Effector memory CD4-positive, alpha-beta T cell (primary cell): ENCODE measurements around the gene WWC2.

Experiments used
- DNase-seq, 3 donors: peaks; one replicate each; pipeline ENCODE4 v3.0.0-alpha.2; 2020
- H3K27ac ChIP-seq: 2 replicates; pipeline ENCODE4 v1.7.0; 2013; ENCODE audit warnings: mild to moderate bottlenecking, low read length, moderate library complexity; ENCODE audit not compliant: insufficient read depth, poor library complexity, severe bottlenecking
- H3K27me3 ChIP-seq: replicated peaks from 2 replicates; pipeline ENCODE4 v1.7.0; 2013; ENCODE audit warnings: mild to moderate bottlenecking, low read length; ENCODE audit not compliant: insufficient read depth, control insufficient read depth, poor library complexity, severe bottlenecking
- H3K36me3 ChIP-seq: 2 replicates; pipeline ENCODE4 v1.7.0; 2013; ENCODE audit warnings: mild to moderate bottlenecking, low read length, moderate library complexity; ENCODE audit not compliant: control insufficient read depth, insufficient read depth
- H3K4me1 ChIP-seq: 2 replicates; pipeline ENCODE4 v1.7.0; 2013; ENCODE audit warnings: low read length, mild to moderate bottlenecking; ENCODE audit not compliant: control insufficient read depth, insufficient read depth, poor library complexity, severe bottlenecking
- H3K4me3 ChIP-seq: 2 replicates; pipeline ENCODE4 v1.7.0; 2013; ENCODE audit warnings: low read length, low read depth, mild to moderate bottlenecking; ENCODE audit not compliant: insufficient read depth, poor library complexity, severe bottlenecking
- H3K9me3 ChIP-seq: 2 replicates; pipeline ENCODE4 v1.7.0; 2013; ENCODE audit warnings: mild to moderate bottlenecking, low read length, moderate library complexity; ENCODE audit not compliant: control insufficient read depth

WWC2 gene

DNA sequence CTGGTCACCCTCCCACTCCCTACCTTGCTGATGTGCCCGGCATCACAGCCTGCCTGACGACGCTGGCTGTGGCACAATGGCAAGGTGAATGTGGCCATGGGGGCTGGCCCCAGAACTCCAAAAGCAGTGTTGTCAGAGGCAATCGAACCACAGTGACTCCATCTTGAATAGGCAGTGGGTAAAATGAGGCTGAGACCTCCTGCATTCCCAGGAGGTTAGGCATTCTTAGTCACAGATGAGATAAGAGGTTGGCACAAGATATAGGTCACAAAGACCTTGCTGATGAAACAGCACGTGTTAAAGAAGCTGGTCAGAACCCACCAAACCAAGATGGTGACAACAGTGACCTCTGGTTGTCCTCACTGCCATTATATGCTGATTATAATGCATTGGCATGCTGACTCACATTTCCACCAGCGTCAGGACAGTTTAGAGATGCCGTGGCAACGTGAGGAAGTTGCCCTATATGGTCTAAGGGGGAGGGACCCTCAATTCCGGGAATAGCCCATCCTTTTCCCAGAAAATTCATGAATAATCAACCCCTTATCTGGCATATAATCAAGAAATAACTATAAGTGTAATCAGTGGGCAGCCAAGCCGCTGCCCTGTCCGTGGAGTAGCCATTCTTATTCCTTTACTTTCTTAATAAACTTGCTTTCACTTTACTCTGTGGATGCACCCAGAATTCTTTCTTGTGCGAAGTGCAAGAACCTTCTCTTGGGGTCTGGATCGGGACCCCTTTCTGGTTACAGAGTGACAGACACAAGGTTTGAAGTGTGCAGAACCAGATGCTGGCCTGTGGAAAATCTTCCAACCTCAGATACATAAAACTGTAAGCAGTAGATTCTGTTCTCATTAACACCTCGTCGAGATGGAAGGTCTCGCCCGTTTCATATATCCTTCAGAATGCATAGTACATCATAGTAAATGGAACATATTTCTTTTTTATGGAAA, 249.9 kb downstream of the WWC2 start:
- no peaks in the 10 kb centered on the region for H3K27me3 ChIP-seq
- H3K4me3 ChIP-seq, result no peak overlapping the region
- no peaks in the 10 kb centered on the region for H3K9me3 ChIP-seq
- no peak for DNase-seq
- H3K4me1 ChIP-seq, result no peaks in the 10 kb centered on the region
- no peaks in the 10 kb centered on the region for H3K36me3 ChIP-seq
- no peak overlapping the region for H3K27ac ChIP-seq

DNA sequence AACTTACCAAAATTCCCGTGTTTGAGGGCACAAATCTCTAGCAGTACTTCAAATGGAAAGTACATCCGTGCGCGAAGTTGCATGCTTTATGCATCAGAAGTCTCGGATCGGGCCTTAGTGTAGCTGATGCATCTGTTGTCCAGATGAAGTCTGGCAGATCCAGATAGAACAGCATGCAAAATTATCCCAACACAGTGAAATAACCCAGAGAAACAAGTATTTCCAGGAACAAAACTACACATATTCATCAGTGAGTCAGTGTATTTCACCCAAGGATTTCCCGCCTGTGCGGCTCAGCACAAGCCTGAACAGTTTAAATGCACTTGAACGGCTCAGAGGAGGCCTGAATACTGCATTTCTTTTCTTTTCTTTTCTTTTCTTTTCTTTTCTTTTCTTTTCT, 250.6 kb downstream of the WWC2 start:
- no peak overlapping the region for H3K4me3 ChIP-seq
- H3K27ac ChIP-seq, result no peak overlapping the region
- H3K4me1 ChIP-seq, result no peaks in the 10 kb centered on the region

DNA sequence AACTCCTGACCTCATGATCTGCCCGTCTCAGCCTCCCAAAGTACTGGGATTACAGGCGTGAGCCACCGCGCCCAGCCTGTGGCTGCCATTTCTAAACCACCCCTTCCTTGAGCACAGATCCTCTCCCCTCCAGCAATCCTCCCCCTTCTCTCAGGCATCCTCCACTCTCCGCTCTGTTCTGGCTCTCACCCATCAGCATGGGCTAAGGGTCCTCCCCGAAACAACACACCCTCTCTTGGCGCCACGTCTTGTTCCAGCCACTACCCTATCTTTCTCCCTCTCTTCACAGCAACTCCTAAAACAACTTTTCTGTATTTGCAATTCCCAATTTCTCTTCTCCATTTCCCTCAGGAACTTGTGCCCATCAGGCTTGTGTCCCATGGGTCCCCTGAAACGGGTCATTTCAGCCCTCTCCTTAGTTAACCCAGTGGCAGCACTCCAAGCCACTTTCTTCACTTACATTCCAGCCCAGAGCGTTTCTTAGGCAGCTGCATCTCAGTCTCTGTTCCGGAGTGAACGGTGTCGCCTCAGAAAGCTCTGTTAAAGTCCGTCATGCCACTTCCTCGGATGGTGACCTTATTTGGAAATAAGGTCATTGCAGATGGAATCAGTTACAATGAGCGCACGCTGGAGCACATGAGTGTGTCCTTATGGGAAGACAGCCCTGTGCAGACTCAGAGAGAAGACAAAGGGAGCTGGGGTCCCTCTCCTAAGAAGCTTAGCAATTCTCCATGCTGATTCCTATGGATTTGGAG, 251.4 kb downstream of the WWC2 start:
- no peaks in the 10 kb centered on the region for H3K4me1 ChIP-seq
- H3K36me3 ChIP-seq, result no peaks in the 10 kb centered on the region
- H3K27me3 ChIP-seq, result no peaks in the 10 kb centered on the region
- H3K4me3 ChIP-seq, result no peak overlapping the region
- DNase-seq, result no peak
- H3K27ac ChIP-seq, result no peak overlapping the region
- H3K9me3 ChIP-seq, result no peaks in the 10 kb centered on the region

More for the DNA sequence above, 250.6 kb downstream of the WWC2 start:
- H3K9me3 ChIP-seq, result no peaks in the 10 kb centered on the region
- DNase-seq, result no peak
- no peaks in the 10 kb centered on the region for H3K36me3 ChIP-seq
- H3K27me3 ChIP-seq, result no peaks in the 10 kb centered on the region

DNA sequence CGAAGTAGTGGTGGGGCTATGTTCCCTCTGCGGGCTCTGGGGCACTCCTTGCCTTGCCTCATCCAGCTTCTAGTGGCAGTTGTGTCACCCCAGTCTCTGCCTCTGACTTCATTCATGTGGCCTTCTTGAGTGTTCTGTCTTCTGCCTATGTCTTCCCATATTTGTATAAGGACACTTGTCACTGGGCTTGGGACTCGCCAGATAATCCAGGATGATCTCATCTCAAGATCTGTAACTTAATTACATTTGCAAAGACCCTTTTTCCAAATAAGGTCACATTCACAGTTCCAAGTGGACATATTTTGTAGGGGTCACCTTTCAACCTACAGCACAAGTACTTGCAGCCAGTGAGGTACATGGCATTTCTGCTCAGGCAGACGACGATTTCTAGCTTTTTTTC, 253.5 kb downstream of the WWC2 start:
- Histone ChIP-seq H3K9me3 (no peaks in the 10 kb centered on the region), H3K4me1 (no peaks in the 10 kb centered on the region), H3K4me3 (no peak overlapping the region), H3K27ac (no peak overlapping the region), H3K27me3 (no peaks in the 10 kb centered on the region), H3K36me3 (no peaks in the 10 kb centered on the region)
- DNase-seq, result no peak

DNA sequence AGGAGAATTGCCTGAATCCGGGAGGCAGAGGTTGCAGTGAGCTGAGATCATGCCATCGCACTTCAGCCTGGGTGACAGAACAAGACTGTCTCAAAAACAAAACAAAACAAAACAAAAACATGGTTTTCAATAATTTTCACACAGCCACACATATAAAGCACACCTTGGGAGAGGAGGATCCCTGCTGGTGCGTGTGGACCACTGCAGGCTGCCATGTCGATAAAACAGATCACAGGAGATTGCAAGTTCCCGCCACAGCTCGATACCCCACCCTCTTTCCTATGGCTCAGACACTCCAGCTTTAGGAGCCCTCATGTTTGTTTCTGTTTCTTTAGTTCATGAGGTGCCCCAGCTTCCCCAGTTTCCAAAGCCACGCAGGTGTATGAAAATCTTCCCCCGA, 254.5 kb downstream of the WWC2 start:
- H3K27me3 ChIP-seq, result no peaks in the 10 kb centered on the region
- no peaks in the 10 kb centered on the region for H3K4me1 ChIP-seq
- DNase-seq, result no peak
- H3K9me3 ChIP-seq, result no peaks in the 10 kb centered on the region
- H3K36me3 ChIP-seq, result no peaks in the 10 kb centered on the region
- no peak overlapping the region for H3K27ac ChIP-seq
- no peak overlapping the region for H3K4me3 ChIP-seq

DNA sequence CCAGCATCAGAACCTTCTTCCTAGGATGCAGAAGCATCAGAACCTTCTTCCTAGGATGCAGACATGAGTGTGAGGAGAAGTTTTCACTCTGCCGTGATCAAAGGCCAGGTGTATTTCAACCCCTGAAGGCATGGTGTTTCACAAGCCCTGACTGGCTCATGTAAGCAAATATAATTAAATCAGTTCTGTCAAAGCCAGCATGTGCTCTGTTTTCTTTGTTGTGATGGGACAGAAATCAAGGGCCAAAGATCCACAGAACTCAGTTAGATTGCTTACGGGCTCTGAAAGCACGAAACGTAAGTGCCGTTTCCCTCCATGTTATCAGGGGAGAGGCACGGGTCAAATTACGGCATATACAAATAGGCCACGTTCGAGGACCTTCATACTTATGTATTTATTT, 255.2 kb downstream of the WWC2 start:
- Histone ChIP-seq H3K4me3 (no peak overlapping the region), H3K27ac (no peak overlapping the region), H3K4me1 (no peaks in the 10 kb centered on the region), H3K27me3 (no peaks in the 10 kb centered on the region), H3K9me3 (no peaks in the 10 kb centered on the region), H3K36me3 (no peaks in the 10 kb centered on the region)
- DNase-seq, result no peak

DNA sequence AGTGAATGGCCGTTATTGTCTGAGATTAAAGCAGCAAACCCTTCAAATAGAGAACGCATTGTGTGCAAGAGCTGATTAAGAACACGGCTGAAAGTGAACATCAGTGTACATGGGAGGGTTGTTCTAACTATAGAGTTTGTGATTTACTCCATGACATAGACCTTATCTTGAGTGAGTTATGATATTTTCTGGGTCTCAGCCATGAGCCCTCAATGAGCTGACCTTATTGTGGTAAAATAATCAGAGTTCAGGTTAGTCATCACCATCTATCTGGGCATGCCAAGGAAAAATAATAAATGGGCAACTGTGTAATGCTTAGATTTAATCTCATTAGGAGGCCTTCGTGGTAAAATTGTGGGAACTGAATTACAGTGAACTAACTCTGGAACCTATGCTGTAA, 256.3 kb downstream of the WWC2 start:
- no peaks in the 10 kb centered on the region for H3K9me3 ChIP-seq
- no peaks in the 10 kb centered on the region for H3K27me3 ChIP-seq
- H3K36me3 ChIP-seq, result no peaks in the 10 kb centered on the region
- no peaks in the 10 kb centered on the region for H3K4me1 ChIP-seq
- H3K4me3 ChIP-seq, result no peak overlapping the region
- no peak for DNase-seq
- H3K27ac ChIP-seq, result no peak overlapping the region

DNA sequence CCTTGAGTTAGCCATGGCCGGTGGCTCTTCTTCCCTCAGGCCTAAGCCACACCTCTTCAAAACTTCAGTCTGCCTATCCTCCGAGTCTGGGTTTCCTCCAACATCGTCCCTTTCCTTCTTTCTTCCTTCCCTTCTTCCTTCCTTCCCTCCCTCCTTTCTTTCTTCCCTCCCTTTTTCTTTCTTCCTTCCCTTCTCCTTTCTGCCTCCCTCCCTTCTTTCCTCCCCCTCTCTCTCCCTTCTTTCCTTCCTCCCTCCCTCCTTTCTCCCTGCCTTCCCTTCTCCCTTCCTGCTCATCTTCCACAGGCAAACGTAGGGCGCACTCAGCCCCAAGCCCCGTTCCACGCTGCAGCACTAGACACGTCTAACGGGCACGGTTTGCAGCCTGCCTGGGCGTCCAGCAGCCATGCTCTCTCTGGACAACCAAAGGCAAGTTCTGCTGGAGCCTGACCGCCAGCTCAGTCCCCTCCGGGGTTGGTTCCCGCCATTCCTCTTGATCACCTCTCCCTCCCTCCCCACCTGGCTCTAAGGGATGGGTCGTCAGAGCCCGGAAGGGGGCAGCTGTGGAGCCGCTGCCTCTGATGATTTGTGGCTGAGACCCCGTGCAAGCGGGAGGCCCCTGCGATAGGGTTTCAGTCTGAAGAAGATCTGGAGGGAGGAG, 257.2 kb downstream of the WWC2 start:
- Histone ChIP-seq H3K36me3 (no peaks in the 10 kb centered on the region), H3K9me3 (no peaks in the 10 kb centered on the region), H3K27ac (no peak overlapping the region), H3K4me3 (no peak overlapping the region), H3K4me1 (no peaks in the 10 kb centered on the region), H3K27me3 (no peaks in the 10 kb centered on the region)
- DNase-seq, result no peak

DNA sequence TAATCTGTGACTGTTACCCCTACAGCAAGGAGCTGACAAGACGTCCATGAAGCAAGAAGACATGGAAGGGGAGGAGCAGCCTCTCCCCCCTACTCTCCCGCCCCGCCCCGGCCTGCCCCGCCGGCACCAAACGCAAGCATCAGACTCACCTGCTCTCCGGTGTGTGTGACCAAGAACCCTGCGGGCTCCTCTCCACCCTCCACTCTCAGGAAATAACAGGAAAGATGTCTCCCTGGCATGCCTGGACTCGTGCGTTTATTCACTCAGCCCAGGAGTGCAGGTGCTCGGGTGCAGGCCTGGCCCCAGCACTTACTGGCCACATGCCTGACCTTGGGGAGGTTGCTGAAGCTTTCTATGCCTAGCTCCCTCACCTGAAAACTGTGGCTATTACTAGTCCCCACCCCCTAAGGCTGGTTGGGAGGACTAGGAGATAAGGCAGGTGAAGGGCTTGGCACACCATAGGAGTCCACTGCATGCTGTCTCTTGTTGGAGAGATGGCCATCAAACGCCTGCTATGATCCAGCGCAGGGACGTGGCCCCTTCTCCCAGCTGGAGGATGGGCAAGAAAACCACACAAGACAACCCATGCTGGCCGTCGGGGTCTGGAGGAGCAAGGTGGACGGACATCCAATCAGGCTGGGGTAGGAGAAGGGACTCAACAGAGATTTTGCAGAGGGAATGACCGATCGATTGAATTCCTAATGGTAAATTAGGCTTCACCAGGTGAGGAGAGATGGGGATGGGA, 258.0 kb downstream of the WWC2 start:
- Histone ChIP-seq H3K36me3 (no peaks in the 10 kb centered on the region), H3K4me3 (no peak overlapping the region), H3K4me1 (no peaks in the 10 kb centered on the region), H3K27ac (no peak overlapping the region), H3K27me3 (no peaks in the 10 kb centered on the region), H3K9me3 (no peaks in the 10 kb centered on the region)
- DNase-seq, result no peak
